SKM-1 (cell line): ENCODE data around the gene GALK1.
A peak's percentile ranks its signal among the peaks of the same experiment; 100 is the strongest.

ENCODE experiments used
- DNase-seq: peaks from one replicate; lab custom pipeline; 2025; ENCODE audit not compliant: unreplicated experiment; lab: John Stamatoyannopoulos, UW

Gene GALK1

GRCh38 chr17:75751676-75752404, 13.2 kb downstream of the GALK1 start:
- no peak for DNase-seq

- no peak for DNase-seq
Observed at GRCh38 chr17:75750661-75751423, 14.2 kb downstream of the GALK1 start.

DNA sequence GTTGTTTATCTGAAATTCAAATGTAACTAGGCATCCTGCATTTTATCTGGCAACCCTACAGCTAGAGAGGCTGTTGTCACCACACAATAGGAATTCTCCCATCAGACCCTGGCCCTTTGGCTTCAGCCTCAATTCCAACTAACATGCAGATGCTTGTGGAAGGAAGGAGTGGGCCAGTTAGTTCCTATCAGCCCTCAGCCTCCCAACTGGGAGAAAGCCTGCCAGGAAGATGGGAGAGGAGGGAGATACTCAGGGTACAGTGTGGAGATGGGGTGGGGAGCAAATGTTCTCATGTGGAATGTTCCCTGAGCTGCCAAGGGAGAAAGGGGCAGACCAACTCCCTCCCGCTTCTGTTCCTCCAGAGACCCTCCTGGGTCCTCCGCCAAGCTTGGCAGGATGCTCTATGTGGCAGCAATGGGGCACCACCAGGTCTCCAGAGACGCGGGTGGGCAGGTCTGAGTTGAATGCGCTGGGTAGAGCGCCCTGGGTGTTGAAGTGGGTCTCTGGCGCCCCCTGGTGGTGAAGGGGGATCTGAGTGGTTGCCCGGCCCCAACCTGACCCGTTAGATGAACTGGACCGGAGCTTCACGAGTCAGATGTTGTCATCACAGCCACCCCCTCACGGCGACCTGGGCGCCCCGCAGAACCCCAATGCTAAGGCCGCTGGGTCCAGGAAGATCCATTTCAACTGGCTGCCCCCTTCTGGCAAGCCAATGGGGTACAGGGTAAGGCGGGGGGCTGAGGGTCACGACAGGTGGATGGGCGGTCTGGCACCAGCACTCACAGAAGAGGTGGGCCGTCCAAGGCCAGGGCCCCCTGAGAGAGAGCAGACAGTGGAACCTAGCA, 15.2 kb downstream of the GALK1 start:
- peak; percentile 11 for DNase-seq

DNA sequence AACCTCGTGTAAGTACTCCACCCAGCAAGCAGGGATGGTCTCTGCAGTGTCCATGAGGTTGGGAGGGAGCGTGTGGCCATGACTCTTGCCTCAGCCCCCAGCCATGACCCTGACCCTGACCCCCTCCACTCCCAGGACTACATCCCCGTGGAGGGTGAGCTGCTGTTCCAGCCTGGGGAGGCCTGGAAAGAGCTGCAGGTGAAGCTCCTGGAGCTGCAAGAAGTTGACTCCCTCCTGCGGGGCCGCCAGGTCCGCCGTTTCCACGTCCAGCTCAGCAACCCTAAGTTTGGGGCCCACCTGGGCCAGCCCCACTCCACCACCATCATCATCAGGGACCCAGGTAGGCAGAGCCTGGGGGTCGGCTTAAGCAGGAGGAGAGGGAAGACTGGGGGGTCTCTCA, 16.3 kb downstream of the GALK1 start:
- DNase-seq: no peak

DNA sequence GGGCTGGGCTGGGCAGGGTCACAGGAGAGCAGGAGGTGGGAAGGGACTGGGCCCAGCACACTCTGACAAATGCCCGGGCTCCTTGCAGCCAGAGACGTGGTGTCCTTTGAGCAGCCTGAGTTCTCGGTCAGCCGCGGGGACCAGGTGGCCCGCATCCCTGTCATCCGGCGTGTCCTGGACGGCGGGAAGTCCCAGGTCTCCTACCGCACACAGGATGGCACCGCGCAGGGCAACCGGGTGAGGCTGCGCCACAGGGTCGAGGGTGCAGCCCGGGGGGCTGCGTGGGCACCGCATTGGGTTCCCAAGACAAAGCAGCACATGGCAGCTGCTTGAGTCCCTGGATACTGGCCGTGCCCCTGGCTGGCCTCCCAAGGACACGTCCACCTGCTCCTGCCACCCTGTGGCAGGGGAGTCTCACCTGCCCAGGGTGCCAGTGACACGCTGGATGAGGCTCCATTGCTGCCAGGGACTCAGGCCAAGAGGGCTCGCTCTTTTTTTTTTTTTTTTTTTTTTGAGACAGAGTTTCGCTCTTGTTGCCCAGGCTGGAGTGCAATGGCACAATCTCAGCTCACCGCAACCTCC, 21.3 kb downstream of the GALK1 start:
- DNase-seq: no peak

GRCh38 chr17:75742337-75742736, 22.7 kb downstream of the GALK1 start:
- no peak for DNase-seq

GRCh38 chr17:75740631-75741077, 24.3 kb downstream of the GALK1 start:
- no peak for DNase-seq

DNA sequence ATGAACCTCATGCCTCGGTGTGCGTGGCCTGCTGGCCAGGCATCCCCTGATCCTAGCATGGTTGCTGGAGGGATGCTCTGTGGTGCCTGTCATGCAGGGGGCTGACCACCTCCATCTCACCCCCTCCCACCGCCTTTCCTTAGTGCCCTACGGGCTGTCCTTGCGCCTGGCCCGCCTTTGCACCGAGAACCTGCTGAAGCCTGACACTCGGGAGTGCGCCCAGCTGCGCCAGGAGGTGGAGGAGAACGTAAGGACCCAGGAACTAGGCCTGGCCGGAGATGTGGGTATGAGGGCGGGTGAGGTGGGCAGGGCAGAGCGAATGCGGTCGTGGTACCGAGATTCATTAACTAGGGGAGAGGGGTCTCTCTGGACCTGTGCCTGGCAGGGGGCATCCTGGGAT, 24.8 kb downstream of the GALK1 start:
- no peak for DNase-seq

GRCh38 chr17:75739801-75740200, 25.2 kb downstream of the GALK1 start:
- DNase-seq: no peak

- DNase-seq: no peak
Observed at GRCh38 chr17:75739174-75739573, 25.8 kb downstream of the GALK1 start.

DNA sequence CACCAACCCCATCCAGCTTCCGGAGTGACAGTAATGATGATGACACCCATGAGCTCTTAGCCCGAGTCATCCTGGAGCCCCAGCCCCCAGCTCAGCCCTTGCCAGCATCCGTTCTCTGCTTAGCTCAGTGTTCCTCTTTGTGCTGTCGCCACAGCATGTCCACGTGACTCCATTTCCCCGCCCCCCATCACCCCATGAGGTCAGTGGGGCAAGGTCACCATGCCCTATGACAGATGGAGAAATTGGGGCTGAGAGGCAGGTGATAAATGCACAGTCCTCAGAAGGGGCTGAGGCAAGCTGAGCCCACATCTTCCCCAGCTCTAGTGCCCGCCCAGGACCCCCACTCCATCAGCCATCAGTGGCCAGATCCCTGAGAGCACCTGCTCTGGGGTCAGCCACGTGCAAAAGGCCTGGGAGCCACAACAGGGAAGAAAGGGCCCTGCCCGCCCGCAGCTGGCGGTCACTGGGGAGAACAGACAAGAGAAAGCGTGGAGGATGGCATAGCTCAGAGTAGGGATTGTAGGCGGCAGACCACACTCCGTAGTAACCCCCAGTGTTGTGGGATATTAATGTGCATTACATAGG, 26.7 kb downstream of the GALK1 start:
- DNase-seq: peak; percentile 91

- no peak for DNase-seq
Observed at GRCh38 chr17:75737133-75737962, 27.6 kb downstream of the GALK1 start.

- no peak for DNase-seq
Observed at GRCh38 chr17:75736173-75736835, 28.7 kb downstream of the GALK1 start.

DNA sequence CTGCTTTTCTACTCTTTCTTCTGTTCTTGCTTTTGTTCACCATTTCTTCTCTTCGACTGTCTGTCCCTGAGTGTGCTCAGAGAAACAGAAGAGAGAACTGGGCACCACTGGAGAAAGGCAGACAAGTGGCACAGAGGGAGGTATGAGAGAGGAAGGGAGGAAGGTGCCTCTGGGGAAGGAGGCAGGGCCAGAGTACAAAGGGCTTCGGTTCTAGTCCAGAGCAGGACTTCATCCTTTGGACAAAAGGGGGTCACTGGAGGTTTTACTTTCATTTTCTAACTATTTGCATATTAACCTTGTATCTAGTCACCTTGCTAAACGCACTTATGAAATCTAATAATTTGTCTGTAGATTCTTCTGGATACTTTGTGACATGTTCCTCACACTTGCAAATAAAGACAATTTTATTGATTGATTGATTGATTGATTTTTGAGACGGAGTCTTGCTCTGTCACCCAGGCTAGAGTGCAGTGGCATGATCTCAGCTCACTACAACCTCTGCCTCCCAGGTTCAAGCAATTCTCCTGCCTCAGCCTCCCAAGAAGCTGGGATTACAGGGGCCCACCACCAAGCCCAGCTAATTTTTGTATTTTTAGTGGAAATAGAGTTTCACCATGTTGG, 30.2 kb downstream of the GALK1 start:
- no peak for DNase-seq

DNA sequence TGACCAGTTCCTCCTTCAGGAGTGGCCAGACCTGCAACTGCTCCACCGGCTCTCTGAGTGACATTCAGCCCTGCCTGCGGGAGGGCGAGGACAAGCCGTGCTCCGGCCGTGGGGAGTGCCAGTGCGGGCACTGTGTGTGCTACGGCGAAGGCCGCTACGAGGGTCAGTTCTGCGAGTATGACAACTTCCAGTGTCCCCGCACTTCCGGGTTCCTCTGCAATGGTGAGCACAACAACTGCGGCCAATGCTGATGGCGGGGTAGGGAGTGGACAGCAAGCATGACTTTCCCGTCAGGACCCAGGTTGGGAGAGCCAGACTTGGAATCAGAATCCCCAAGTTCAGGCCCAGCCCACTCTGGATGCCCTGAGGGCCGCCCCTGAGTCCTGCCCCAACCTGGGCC, 31.5 kb downstream of the GALK1 start:
- DNase-seq: no peak

- no peak for DNase-seq
Observed at GRCh38 chr17:75731716-75732498, 33.1 kb downstream of the GALK1 start.

DNA sequence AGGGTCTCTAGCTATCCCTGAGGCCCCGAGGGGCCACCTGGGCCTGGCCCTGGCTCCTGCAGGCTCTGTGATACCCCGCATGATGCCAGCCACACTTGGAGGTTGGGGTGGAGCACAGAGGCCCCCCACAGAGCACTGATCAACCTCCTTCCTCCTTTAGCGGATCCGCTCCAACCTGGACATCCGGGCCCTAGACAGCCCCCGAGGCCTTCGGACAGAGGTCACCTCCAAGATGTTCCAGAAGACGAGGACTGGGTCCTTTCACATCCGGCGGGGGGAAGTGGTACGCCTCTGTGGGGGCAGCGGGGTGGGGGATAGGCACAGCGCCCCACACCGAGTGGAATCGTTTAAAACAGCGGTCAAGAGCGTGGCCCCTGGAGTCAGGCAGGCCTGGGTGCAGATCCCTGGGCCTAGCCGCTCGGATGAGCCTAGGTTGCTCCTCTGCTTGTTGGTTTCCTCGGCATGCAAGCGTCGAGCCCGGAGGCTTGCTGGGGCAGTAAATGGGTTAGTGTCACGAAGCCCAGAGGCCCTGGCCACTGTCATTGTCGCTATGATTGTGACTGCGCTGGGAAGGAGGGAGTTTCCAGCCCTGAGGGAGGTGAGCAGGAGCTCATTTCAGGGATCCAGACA, 33.8 kb downstream of the GALK1 start:
- DNase-seq: no peak

DNA sequence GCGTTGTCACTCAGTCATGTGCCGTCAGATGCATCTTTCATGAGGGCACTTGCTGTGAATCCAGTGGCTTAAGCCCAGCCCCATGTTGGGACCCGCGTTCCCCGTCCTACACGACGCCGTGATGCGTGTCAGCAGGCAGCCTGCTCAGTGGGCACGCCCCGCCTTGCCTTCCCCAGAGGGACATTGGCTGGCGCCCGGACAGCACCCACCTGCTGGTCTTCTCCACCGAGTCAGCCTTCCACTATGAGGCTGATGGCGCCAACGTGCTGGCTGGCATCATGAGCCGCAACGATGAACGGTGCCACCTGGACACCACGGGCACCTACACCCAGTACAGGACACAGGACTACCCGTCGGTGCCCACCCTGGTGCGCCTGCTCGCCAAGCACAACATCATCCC, 34.9 kb downstream of the GALK1 start:
- DNase-seq: no peak
